Stimulated activated CD4-positive, alpha-beta T cell treated with anti-CD3 and anti-CD28 coated beads, Interleukin-15, amount 100 ng/mL, for 24 hours (primary cell): ENCODE results near the gene MEOX1.
"Not testable (repeated sequence)": the region's sequence is repeated elsewhere in the genome, so short reads cannot be mapped to it uniquely, and the experiment has no call there.

Source experiments
- DNase-seq: peaks from one replicate; pipeline ENCODE4 v3.0.0-alpha.2; 2020

The MEOX1 gene

DNA sequence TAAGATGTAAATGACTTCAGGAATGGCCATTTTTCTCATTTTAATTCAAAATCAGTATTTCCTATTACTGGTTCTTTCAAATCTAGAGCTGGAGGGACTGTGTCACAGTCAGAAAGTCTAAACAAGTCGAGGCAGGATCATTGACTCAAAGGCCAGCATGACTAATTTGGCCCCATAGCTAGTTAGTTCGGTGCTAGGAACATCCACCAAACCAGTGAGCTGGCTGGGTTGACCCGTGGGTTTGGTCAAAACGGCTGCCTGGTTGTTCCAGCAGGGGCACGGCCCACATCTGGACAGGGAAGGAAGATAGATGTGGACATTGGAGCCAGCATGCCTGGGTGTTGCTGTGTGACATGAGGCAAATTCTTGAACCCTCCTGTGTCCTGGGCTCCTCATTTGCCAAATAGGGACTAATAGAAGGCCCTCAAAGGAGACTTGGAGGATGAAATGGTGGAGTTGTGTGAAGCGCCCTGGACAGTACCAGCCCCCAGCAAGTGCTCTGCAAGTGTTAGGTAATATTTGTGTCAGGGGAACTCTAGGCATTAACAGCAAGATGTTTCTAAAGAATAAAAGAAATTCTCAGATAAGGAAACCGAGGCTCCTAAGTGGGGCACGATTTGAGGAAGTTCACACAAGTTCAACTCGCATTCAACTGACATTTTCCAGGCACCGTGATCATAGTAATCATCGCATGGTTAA, 46.2 kb downstream of the MEOX1 start:
- DNase-seq = no peak

GRCh38 chr17:43614561-43614960, 47.2 kb downstream of the MEOX1 start:
- DNase-seq = no peak

- DNase-seq = no peak
These were observed 47.8 kb downstream of the MEOX1 start for GRCh38 chr17:43613917-43614316.

- no peak for DNase-seq
These were observed 49.2 kb downstream of the MEOX1 start for GRCh38 chr17:43612515-43612914.

GRCh38 chr17:43611230-43611969, 50.3 kb downstream of the MEOX1 start:
- DNase-seq = no peak

GRCh38 chr17:43609613-43610385, 51.9 kb downstream of the MEOX1 start:
- DNase-seq = no peak

DNA sequence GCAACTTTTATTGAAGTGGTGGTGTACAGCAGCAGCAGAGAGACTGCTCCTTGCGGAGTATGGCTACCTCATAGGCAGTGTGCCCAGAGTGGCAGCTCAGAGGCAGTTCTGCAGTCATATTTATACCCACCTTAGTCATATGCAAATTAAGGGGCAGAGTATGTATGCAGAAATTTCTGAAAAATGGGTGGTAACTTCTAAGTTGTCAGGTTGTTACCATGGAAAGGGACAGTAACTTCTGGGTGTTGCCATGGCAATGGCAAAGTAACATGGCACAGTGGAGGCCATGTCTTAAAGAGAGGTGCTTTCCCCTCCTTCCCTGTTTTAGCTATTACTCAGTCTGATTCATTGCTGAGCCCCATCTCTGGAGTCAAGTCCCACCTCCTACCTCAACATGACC, 53.4 kb downstream of the MEOX1 start:
- DNase-seq = peak; percentile 80

DNA sequence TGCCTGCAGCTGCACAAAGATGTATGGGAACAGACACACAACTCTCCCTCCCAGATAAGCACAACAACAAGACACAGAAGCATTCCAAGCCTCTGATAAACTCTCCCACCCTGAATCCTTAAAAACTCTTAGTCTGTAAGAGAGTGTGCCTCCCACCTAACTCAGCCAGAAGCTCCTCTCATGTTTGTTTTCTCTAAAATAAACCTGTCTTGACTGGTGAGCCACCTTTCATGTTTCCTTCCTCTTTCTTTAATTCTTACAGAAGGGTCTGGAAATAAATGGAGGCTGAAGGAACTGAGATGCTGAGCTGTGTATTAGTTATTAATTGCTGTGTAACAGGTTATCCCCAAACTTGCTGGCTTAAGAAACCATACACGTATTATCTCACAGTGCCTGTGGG, 57.2 kb downstream of the MEOX1 start:
- DNase-seq = no peak

- DNase-seq = no peak
These were observed 58.4 kb downstream of the MEOX1 start for GRCh38 chr17:43603321-43603720.

GRCh38 chr17:43602556-43602955, 59.2 kb downstream of the MEOX1 start:
- not testable (repeated sequence) for DNase-seq

- no peak for DNase-seq
These were observed 60.3 kb downstream of the MEOX1 start for GRCh38 chr17:43601280-43602039.

DNA sequence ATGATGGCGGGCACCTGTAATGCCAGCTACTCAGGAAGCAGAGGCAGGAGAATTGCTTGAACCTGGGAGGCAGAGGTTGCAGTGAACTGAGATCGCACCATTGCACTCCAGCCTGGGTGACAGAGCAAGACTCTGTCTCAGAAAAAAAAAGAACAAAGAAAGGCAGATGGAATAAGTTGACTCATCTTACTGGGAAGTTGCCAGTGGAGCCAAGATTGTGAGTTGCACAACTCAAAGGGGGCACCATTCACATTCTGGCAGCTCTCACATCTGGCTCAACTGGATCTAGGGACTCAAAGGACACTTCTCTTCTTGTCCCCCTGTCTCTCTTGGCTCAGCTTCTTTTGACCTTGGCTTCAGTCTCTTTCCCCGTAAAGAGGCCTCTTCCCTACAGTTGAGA, 61.9 kb downstream of the MEOX1 start:
- DNase-seq = no peak

GRCh38 chr17:43599046-43599395, 62.7 kb downstream of the MEOX1 start:
- no peak for DNase-seq

DNA sequence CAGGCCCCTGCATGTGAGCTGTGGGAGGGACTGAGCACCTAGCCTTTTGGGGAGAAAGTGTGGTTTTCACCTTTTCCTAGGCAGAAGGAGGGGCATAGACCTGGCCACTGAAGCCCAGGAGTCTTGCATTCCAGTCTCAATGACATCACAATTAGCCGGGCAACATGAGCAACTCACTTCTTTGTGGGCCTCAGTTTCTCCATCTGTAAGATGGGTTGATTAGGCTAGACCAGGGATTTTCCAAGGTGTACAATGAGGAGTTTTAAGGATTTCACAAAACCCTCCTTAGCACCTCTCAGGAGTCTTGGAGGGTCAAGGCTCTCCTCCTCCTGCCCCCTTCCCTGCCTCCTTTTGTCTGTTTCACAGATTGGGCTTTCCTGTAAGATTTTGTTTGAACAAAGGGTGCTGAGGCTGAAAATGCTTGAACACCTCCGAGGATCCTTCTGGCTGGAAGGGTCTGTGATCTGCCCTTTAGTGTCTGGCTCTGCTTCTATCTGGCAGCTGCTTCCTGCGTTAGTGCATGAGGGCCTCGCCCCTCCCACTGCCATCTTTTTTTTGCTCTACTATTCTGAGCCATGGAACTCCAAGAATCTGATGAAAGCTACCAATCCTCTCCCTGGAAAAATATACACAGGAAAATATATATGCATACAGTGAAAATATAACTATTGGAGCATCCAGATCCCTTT, 63.2 kb downstream of the MEOX1 start:
- DNase-seq = no peak

DNA sequence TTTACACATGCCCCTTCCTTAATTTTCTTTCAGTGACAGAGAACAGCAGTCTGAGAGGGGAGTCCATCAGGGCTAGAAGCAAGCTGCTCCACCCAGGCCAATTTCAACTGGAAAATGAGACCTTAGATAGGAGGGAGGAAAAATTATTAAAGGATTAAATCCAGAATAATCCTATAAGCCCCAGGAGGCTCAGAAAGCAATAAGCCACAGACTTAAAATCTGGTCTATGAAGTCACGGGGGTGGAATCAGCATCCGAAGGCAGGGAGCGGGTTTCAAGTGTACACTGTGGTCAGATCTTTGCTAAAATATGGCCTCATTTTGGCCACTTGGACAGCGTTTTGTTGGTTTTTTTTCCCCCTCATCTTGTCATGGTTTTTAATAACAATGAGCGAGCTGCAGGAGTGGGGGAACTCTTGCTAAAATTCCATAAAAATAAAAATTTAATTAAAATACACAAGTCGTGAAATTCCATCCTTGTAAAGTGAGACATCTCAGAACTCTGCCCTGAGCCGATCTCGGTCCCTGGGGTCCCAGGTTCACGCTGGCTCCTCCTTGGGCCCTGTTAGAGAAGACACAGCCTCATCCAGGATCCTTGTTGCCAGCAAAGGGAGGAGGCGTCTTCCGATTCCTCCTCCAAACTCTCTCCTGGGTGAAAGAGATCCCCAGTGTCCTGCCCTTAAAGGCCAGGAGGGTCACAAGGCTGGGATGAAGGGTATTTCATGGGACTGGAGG, 63.9 kb downstream of the MEOX1 start:
- DNase-seq = no peak

GRCh38 chr17:43595466-43595865, 66.3 kb downstream of the MEOX1 start:
- DNase-seq = no peak

DNA sequence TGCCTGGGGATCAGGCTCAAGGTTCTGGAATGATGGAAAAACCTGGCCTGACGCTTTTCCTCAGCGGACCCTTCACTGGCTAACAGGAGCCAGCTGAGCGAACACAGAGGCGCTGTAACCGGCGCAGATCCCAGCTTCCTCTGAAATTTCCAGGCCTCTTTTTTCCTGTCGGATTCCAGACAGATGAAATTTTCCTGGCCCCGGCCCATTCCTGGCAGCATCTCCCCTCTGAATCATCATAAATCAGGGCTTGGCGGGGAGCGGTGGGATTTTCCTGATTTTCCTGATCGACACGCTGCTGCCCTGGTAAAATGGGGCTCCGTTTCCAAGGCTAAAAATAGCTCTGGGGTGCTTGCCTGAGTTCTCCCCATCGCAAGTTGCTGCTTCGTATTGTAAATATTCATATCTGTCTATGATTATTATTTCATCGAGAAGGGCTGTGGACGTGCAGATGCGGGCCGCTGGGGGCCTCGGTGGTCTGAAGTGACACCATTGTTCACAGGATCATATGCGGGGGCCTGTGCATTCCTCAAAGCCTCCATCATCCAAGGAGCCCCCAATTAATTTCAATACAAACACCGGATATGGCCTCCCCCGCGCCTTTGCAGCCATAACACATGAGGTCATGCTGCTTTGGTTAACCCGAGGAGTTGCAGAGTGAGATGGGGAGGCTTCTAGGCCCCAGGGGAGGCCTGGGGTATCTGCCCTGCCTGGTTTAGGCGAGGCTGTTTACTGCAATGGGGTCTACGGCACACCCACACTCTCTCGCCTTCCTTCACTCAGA, 69.8 kb downstream of the MEOX1 start:
- DNase-seq = no peak

DNA sequence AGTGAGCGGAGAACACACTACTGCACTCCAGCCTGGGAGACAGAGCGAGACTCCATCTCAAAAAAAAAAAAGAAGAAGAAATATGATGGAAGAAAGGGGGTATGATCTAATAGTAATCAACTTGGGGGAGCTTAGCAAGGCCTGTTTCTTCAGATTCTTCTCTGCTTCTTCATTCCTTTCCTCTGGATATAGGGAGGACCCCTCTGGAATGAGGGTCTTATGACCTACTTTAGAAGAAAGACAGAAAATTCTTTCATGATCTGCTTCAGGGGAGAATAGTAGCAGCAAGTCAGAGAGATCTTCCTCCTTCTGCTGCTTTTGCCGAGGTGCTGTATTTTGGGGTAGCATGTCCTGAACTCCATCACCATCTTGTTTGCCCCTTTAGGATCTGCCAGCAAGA, 70.7 kb downstream of the MEOX1 start:
- no peak for DNase-seq
